Mesendoderm (in vitro differentiated cells): ENCODE data around the gene FGF4.
A peak's percentile ranks its signal among the peaks of the same experiment; 100 is the strongest.

Experiments
- DNase-seq: peaks from one replicate; pipeline ENCODE4 v3.0.0; 2013
- H2AK5ac ChIP-seq: 2 replicates; pipeline ENCODE4 v1.6.1; 2013; ENCODE audit warnings: low read length, inconsistent platforms
- H2BK120ac ChIP-seq: 2 replicates; pipeline ENCODE4 v1.6.1; 2013; ENCODE audit warnings: low read depth, mild to moderate bottlenecking, low read length, moderate library complexity, mixed read lengths
- H2BK15ac ChIP-seq: replicated peaks from 2 replicates; pipeline ENCODE4 v1.6.1; 2013; ENCODE audit warnings: low read depth, mild to moderate bottlenecking, moderate library complexity
- H2BK5ac ChIP-seq: 2 replicates; pipeline ENCODE4 v1.6.1; 2013; ENCODE audit warnings: low read length, inconsistent platforms
- H3K18ac ChIP-seq: 2 replicates; pipeline ENCODE4 v1.6.1; 2013; ENCODE audit warnings: mild to moderate bottlenecking, low read length, mixed read lengths
- H3K23ac ChIP-seq: one replicate; pipeline ENCODE4 v1.6.1; 2013; ENCODE audit warnings: low read length
- H3K27ac ChIP-seq: 2 replicates; pipeline ENCODE4 v1.5.1; 2013; ENCODE audit warnings: low read depth, mild to moderate bottlenecking, inconsistent platforms, low read length, moderate library complexity
- H3K27me3 ChIP-seq: 2 replicates; pipeline ENCODE4 v1.6.1; 2013; ENCODE audit warnings: low read length, control low read depth, mild to moderate bottlenecking, inconsistent platforms; ENCODE audit not compliant: insufficient read depth, poor library complexity
- H3K36me3 ChIP-seq: 2 replicates; pipeline ENCODE4 v1.6.1; 2013; ENCODE audit warnings: low read length, inconsistent platforms; ENCODE audit not compliant: control insufficient read depth, insufficient read depth
- H3K4ac ChIP-seq: one replicate; pipeline ENCODE4 v1.6.1; 2013; ENCODE audit warnings: low read depth, mild to moderate bottlenecking, low read length, moderate library complexity
- H3K4me1 ChIP-seq: 2 replicates; pipeline ENCODE4 v1.6.1; 2013; ENCODE audit warnings: low read depth, low read length, inconsistent platforms; ENCODE audit not compliant: control insufficient read depth
- H3K4me2 ChIP-seq: 2 replicates; pipeline ENCODE4 v1.6.1; 2013; ENCODE audit warnings: low read length
- H3K4me3 ChIP-seq: 2 replicates; pipeline ENCODE4 v1.5.1; 2013; ENCODE audit warnings: mild to moderate bottlenecking, low read length
- H3K56ac ChIP-seq: one replicate; pipeline ENCODE4 v1.6.1; 2013; ENCODE audit warnings: low read length
- H3K79me1 ChIP-seq: 2 replicates; pipeline ENCODE4 v1.6.1; 2013; ENCODE audit warnings: low read length, inconsistent platforms
- H3K79me2 ChIP-seq: 2 replicates; pipeline ENCODE4 v1.6.1; 2013; ENCODE audit warnings: mild to moderate bottlenecking, low read length; ENCODE audit not compliant: control insufficient read depth, insufficient read depth
- H3K9ac ChIP-seq: 2 replicates; pipeline ENCODE4 v1.6.1; 2013; ENCODE audit warnings: low read length, inconsistent platforms
- H4K5ac ChIP-seq: one replicate; pipeline ENCODE4 v1.6.1; 2013; ENCODE audit warnings: low read length
- H4K8ac ChIP-seq: one replicate; pipeline ENCODE4 v1.6.1; 2013; ENCODE audit warnings: low read depth, mild to moderate bottlenecking, control low read depth, low read length, moderate library complexity
- WGBS: extraction: QIAGEN DNeasy Blood & Tissue Kit; methylation state at CpG from one replicate; pipeline ENCODE4 v1.1.7; 2013; ENCODE audit warnings: low lambda C conversion rate, missing lambda C conversion rate; ENCODE audit not compliant: insufficient coverage; ENCODE audit errors: extremely low coverage; 5-methylcytosine and 5-hydroxymethylcytosine counted together

FGF4 gene

GRCh38 chr11:69819541-69820070 is 44.5 kb upstream of the FGF4 start:
- Histone ChIP-seq H3K27ac (no peak overlapping the region), H3K27me3 (peaks cover 41% of the 10 kb centered on the region), H3K9ac (no peak overlapping the region), H3K79me1 (no peaks in the 10 kb centered on the region), H3K56ac (no peak overlapping the region), H3K4me1 (no peaks in the 10 kb centered on the region), H2AK5ac (no peak overlapping the region), H3K4me3 (no peak overlapping the region), H4K8ac (no peak overlapping the region), H4K5ac (no peak overlapping the region), H3K36me3 (no peaks in the 10 kb centered on the region), H3K18ac (no peak overlapping the region), H2BK5ac (no peak overlapping the region), H3K4me2 (no peak overlapping the region), H3K4ac (no peak overlapping the region), H3K23ac (no peak overlapping the region), H3K79me2 (no peaks in the 10 kb centered on the region), H2BK15ac (no peak overlapping the region), H2BK120ac (no peak overlapping the region)
- no CpG with 5 or more reads among the region's 40 CpGs for WGBS
- DNase-seq = peak; percentile 41

GRCh38 chr11:69818603-69819441 is 43.7 kb upstream of the FGF4 start, which contains the start of gene FGF3:
FGF3 (minus strand) TSS chr11:69819416; CDS start chr11:69818933, 483 bp downstream.
- DNase-seq = no peak
- Histone ChIP-seq H3K27ac (no peak within 1 kb of the TSS), H4K8ac (no peak within 1 kb of the TSS), H3K9ac (no peak within 1 kb of the TSS), H3K4me3 (no peak within 1 kb of the TSS), H3K18ac (no peak within 1 kb of the TSS), H4K5ac (no peak within 1 kb of the TSS), H2AK5ac (no peak within 1 kb of the TSS), H3K23ac (no peak within 1 kb of the TSS), H3K27me3 (peaks cover 41% of the 10 kb centered on the region), H3K79me2 (no peaks in the 10 kb centered on the region), H3K4me1 (no peaks in the 10 kb centered on the region), H3K79me1 (no peaks in the 10 kb centered on the region), H3K4ac (no peak within 1 kb of the TSS), H3K56ac (no peak within 1 kb of the TSS), H2BK120ac (no peak within 1 kb of the TSS), H3K4me2 (no peak within 1 kb of the TSS), H2BK15ac (no peak within 1 kb of the TSS), H2BK5ac (no peak within 1 kb of the TSS), H3K36me3 (no peaks in the 10 kb centered on the region)
- WGBS = no CpG with 5 or more reads among the region's 105 CpGs

GRCh38 chr11:69818231-69818602 is 43.1 kb upstream of the FGF4 start:
- Histone ChIP-seq H3K27ac (no peak overlapping the region), H3K4me2 (no peak overlapping the region), H3K36me3 (no peaks in the 10 kb centered on the region), H3K79me2 (no peaks in the 10 kb centered on the region), H3K27me3 (peaks cover 41% of the 10 kb centered on the region), H2BK5ac (no peak overlapping the region), H4K8ac (no peak overlapping the region), H2BK120ac (no peak overlapping the region), H3K4me3 (no peak overlapping the region), H2AK5ac (no peak overlapping the region), H3K4me1 (no peaks in the 10 kb centered on the region), H3K79me1 (no peaks in the 10 kb centered on the region), H3K9ac (no peak overlapping the region), H3K23ac (no peak overlapping the region), H3K18ac (no peak overlapping the region), H3K56ac (no peak overlapping the region), H3K4ac (no peak overlapping the region), H4K5ac (no peak overlapping the region), H2BK15ac (no peak overlapping the region)
- no peak for DNase-seq
- no CpG with 5 or more reads among the region's 31 CpGs for WGBS

GRCh38 chr11:69817265-69818230 is 42.4 kb upstream of the FGF4 start:
- no peak overlapping the region for H3K23ac ChIP-seq

GRCh38 chr11:69816671-69817070 is 41.5 kb upstream of the FGF4 start:
- Histone ChIP-seq H3K4ac (no peak overlapping the region), H4K8ac (no peak overlapping the region), H3K4me1 (no peaks in the 10 kb centered on the region), H3K27ac (no peak overlapping the region), H3K36me3 (no peaks in the 10 kb centered on the region), H2BK120ac (no peak overlapping the region), H2AK5ac (no peak overlapping the region), H4K5ac (no peak overlapping the region), H3K56ac (no peak overlapping the region), H3K18ac (no peak overlapping the region), H3K4me3 (no peak overlapping the region), H3K4me2 (no peak overlapping the region), H3K9ac (no peak overlapping the region), H2BK5ac (no peak overlapping the region), H3K23ac (no peak overlapping the region), H3K79me1 (no peaks in the 10 kb centered on the region), H3K79me2 (no peaks in the 10 kb centered on the region), H2BK15ac (no peak overlapping the region), H3K27me3 (peaks cover 41% of the 10 kb centered on the region)
- WGBS = no CpG with 5 or more reads among the region's 12 CpGs
- DNase-seq = no peak

More at GRCh38 chr11:69817265-69818230, 42.4 kb upstream of the FGF4 start:
- H3K79me1 ChIP-seq = no peaks in the 10 kb centered on the region
- peak overlapping the region; percentile 21 for H3K18ac ChIP-seq
- H2BK5ac ChIP-seq = no peak overlapping the region
- H4K5ac ChIP-seq = no peak overlapping the region
- H4K8ac ChIP-seq = no peak overlapping the region
- no peak overlapping the region for H3K4me3 ChIP-seq
- H3K4me1 ChIP-seq = no peaks in the 10 kb centered on the region
- H3K79me2 ChIP-seq = no peaks in the 10 kb centered on the region
- WGBS = no CpG with 5 or more reads among the region's 107 CpGs
- peak overlapping the region; percentile 32 for H3K9ac ChIP-seq
- peak overlapping the region; percentile 49 for H3K56ac ChIP-seq
- H2BK120ac ChIP-seq = no peak overlapping the region
- H3K27me3 ChIP-seq = peaks cover 41% of the 10 kb centered on the region
- peak overlapping the region; percentile 67 for H3K4me2 ChIP-seq
- H3K27ac ChIP-seq = no peak overlapping the region
- no peaks in the 10 kb centered on the region for H3K36me3 ChIP-seq
- no peak overlapping the region for H2AK5ac ChIP-seq
- no peak overlapping the region for H3K4ac ChIP-seq
- no peak overlapping the region for H2BK15ac ChIP-seq
- peak; percentile 41 for DNase-seq
